GM18520 (cell line): ENCODE measurements around the gene UBAC1.
"Not testable (repeated sequence)": the region's sequence is repeated elsewhere in the genome, so short reads cannot be mapped to it uniquely, and the experiment has no call there.

Source experiments
- ATAC-seq: cut with Tn5 transposase; IDR thresholded peaks from one replicate; pipeline ENCODE4 v1.9.1; 2021; ENCODE audit not compliant: unreplicated experiment

Gene UBAC1

GRCh38 chr9:135978642-135979546 is 17.7 kb upstream of the UBAC1 start:
- no peak for ATAC-seq

- no peak for ATAC-seq
Observed at GRCh38 chr9:135976944-135977343, 15.8 kb upstream of the UBAC1 start.

DNA sequence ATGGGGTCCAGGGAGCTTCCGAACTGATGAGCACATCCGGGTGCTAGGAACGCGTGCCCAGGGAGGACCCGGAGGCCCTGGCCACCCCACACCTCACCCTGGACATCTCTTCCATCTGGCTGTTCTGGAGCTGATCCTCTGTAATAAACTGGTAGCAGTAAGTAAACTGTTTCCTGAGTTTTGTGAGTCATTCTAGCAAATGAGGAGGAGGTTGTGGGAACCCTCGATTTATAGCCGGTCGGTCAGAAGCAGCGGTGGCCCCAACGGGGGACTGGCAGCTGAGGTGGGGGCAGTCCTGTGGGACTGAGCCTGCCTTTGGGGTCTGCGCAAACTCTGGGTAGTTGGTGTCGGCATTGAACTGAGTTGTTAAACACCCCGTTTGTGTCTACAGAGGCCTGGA is 15.4 kb upstream of the UBAC1 start:
- ATAC-seq, result no peak

GRCh38 chr9:135975834-135976233 is 14.7 kb upstream of the UBAC1 start:
- no peak for ATAC-seq

- ATAC-seq, result no peak
Observed at GRCh38 chr9:135974220-135974573, 13.0 kb upstream of the UBAC1 start.

DNA sequence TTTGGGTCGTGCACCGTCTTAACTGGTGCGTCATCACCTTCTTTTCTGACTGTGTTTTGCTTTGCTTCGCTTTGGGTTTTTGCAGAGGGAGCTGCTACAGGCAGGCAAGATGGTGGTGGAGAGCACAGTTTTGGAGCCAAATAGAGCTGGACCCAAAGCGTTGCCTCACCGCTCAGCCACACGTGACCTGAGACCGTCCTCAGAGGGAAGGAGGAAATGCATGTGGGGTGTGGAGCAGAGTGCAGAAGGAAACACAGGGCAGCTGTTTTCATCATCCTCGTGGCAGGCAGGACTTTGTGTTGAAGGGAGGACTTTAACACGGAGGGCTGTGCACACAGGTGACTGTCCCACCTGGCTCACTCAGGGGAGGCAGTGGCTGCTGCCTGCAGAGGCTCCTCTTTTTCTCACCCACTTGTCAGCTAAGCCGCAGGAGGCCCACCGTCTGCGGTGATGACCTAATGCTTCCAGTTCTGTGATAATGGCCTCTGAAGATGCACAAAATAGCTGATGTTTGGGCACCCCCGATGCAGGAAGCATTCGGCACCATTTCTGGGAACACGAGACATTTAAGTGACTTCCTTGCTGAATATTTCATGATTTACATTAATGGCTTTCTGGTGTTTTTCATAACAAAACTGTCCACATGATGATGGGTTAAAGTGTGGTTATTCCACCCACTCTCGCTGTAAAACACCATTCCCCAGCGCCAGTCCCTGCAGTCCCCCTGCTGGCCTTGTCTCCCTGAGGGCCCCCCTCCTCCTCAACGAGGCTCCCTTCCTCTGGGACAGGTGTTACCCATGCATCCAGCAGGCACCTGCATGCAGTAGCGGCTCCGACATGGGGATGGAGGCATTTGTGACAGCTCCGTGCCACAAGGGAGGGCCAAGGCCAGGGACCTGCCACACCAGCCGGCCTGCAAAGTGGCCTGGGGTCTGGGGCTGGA is 12.4 kb upstream of the UBAC1 start:
- no peak for ATAC-seq

DNA sequence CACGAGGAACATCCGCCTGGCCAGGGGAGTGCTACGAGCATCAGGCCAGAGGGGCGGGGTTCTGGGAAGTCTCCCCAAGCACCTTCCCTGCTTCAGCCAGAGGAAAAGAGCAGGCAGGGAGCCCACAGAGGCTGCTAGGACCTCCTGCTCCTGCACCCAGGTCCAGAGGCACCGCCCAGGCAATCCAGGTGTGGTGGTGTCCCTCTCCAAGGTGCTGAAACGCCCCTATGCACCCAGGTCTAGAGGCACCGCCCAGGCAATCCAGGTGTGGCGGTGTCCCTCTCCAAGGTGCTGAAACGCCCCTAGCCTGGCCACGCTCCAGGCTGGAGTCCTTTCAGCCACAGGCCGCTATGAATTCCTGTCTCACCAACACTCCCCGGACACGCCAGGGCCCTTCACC is 10.7 kb upstream of the UBAC1 start:
- ATAC-seq, result no peak

GRCh38 chr9:135971111-135971766 is 10.1 kb upstream of the UBAC1 start:
- no peak for ATAC-seq

GRCh38 chr9:135970128-135970815 is 9.1 kb upstream of the UBAC1 start:
- ATAC-seq, result no peak

GRCh38 chr9:135969064-135969683 is 8.0 kb upstream of the UBAC1 start:
- no peak for ATAC-seq

- ATAC-seq, result no peak
Observed at GRCh38 chr9:135968601-135969000, 7.4 kb upstream of the UBAC1 start.

DNA sequence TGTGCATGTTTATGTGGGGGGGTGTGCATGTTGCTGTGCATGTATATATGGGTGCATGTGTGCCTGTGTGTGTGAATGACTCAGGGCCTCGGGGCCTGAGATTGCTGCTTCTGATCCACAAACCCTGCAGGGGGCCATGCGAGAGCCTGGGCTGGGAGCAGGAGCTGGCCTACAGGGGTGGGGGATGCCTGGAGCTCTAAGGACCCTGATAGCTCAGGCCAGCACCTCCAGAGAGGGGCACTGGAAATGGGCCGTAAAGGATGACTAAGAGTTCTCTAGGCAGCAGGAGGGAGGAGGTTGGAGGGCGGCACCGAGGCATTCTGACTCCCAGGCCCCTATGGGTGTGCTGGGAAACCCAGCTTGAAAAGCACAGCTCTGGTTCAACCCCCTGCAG is 6.9 kb upstream of the UBAC1 start:
- ATAC-seq, result no peak

GRCh38 chr9:135966916-135967260 is 5.7 kb upstream of the UBAC1 start:
- not testable (repeated sequence) for ATAC-seq

GRCh38 chr9:135965124-135965756 is 4.1 kb upstream of the UBAC1 start:
- no peak for ATAC-seq

GRCh38 chr9:135963938-135964337 is 2.8 kb upstream of the UBAC1 start:
- ATAC-seq, result no peak

DNA sequence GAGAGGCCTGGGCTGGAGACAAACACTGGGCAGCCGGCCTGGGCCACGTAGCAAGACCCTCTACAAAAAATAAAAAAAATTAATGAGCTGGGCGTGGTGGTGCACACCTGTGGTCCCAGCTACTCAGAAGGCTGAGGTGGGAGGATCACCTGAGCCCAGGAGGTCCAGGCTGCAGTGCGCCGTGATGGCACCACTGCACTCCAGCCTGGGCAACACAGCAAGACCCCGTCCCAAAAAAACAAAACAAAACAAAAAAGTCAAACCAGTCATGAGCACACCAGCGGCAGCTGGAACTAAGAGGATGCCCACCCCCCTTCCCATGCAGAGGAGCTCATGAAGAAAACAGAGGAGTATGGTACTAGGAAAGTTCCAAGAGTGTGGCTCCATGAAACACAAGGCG is 2.2 kb upstream of the UBAC1 start:
- no peak for ATAC-seq

GRCh38 chr9:135962696-135963307 is 1.6 kb upstream of the UBAC1 start:
- ATAC-seq, result no peak

GRCh38 chr9:135961811-135962695 is 880 bp upstream of the UBAC1 start:
- no peak for ATAC-seq
